ENCODE data around the gene SPACA1.

SPACA1 gene

GRCh38 chr6:88089708-88090107 is 42.1 kb downstream of the SPACA1 start:
- in situ Hi-C loops (cut with MboI; ENCODE audit: low sequenced_read_pairs), result no loop called here

- in situ Hi-C loops (cut with MboI; ENCODE audit: low sequenced_read_pairs), result no loop called here
Observed at GRCh38 chr6:88105741-88106340, 58.2 kb downstream of the SPACA1 start.

DNA sequence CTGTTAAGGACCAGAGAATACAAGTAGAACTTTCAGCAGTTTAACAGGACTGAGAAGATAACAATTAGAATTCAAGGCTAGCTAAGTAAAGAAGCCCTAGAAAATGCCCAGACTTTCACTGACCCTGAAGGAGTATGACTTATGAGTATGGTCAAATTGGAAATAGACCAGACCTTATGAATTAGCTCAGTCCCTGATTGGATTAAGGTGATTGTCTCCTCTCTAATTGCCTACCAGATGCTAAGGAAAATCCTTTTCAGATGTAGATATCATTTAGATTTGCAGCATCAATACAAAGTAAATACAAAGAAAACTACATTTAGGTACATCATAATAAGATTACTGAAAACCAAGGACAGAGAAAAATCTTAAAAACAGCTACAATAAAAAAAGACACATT is 59.6 kb downstream of the SPACA1 start:
- in situ Hi-C loops (cut with MboI; ENCODE audit: low sequenced_read_pairs), result no loop called here

GRCh38 chr6:88111991-88112390 is 64.3 kb downstream of the SPACA1 start:
- in situ Hi-C loops (cut with MboI; ENCODE audit: low sequenced_read_pairs), result no loop called here

DNA sequence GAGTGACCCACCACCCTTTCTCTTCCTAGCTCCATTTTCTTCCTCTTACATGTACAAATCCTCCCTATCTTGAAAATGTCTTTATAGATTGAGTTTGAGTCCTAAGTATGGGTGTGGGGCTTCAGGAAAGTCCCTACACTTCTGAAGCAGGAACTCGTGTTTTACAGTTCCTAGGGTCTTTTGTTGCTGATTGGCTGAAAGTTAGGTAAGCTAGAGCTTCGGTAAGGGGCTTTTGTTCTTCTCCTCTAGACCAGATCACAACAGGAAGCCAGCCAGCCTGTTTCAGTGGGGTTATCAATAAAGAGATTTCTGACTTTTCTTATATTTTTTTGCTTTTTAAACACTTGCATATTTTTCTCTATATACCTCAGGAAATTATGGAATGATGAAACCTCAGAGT is 67.2 kb downstream of the SPACA1 start:
- in situ Hi-C loops (cut with MboI; ENCODE audit: low sequenced_read_pairs), result no loop called here

DNA sequence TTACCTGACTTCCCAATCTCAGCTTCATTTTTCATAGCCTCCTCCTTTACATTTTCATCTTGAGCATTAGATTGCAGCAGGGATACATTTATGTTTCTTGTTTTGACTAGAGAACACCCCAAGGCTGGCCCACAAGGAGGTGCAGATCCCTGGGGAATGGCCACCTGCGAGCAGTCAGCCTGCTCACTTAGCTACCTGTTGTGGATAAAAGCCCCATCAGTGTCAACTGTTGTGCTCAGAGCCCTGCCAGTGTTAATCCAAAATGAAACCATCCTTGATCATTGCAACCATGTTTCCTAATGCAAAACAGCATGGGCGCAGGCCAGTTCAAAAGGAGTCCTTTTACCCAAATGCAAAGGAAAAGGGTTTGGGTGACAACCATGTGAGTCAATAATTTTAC is 67.7 kb downstream of the SPACA1 start:
- in situ Hi-C loops (cut with MboI; ENCODE audit: low sequenced_read_pairs), result no loop called here

DNA sequence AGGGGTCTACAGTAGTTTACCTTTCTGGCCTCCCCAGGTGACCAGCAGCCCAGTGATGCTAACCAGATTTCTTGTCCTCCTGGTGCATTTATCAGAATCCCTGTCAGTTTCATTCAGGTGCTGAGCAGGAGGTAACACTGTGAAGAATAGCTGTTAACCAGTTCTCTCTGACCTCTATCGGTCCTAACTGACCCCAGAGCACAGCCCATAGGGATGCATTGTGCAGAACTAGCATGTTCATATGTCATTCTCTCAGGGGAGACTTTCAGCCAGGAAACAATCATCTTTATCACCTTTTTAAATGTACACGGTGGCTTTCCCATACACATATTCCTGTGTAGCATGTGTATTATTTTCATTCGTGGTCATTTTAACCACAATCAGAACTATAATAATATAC is 68.6 kb downstream of the SPACA1 start:
- in situ Hi-C loops (cut with MboI; ENCODE audit: low sequenced_read_pairs), result no loop called here
